HepG2 (cell line): ENCODE data around the gene LRRC25. TPM values are rescaled to one million over a fixed set of nuclear protein-coding genes. Genes with fewer than 3 reads are reported as not detected.

Source experiments
- ARHGAP35 ChIP-seq: sonication (generic); formaldehyde crosslinking; IDR thresholded peaks from 2 replicates; pipeline ENCODE4 v1.9.0; 2022; ENCODE audit warnings: mild to moderate bottlenecking, inconsistent platforms, moderate library complexity, missing genetic modification reagents, borderline replicate concordance
- GABPB1 ChIP-seq: IDR thresholded peaks from 2 replicates; pipeline ENCODE4 v1.6.1; 2016; ENCODE audit warnings: mild to moderate bottlenecking, missing genetic modification reagents, moderate library complexity, missing compliant biosample characterization
- HES4 ChIP-seq: sonication (generic); formaldehyde crosslinking; IDR thresholded peaks from 2 replicates; pipeline ENCODE4 v1.9.0; 2021; ENCODE audit warnings: mild to moderate bottlenecking, missing genetic modification reagents, borderline replicate concordance
- HMGA1 ChIP-seq: sonication (generic); formaldehyde crosslinking; conservative IDR thresholded peaks from 2 replicates; pipeline ENCODE4 v1.4.0; 2020; ENCODE audit warnings: missing genetic modification reagents
- MLX ChIP-seq: IDR thresholded peaks from 2 replicates; pipeline ENCODE4 v1.6.1; 2016
- NCOA5 ChIP-seq: sonication (generic); formaldehyde crosslinking; IDR thresholded peaks from 2 replicates; pipeline ENCODE4 v1.4.0; 2020; ENCODE audit warnings: missing genetic modification reagents
- NR2C2 ChIP-seq: sonication (generic); formaldehyde crosslinking; IDR thresholded peaks from 2 replicates; pipeline ENCODE4 v1.4.0; 2020; ENCODE audit warnings: missing genetic modification reagents, mild to moderate bottlenecking, moderate library complexity, borderline replicate concordance
- RFXANK ChIP-seq: IDR thresholded peaks from 2 replicates; pipeline ENCODE4 v1.6.1; 2016
- TFDP2 ChIP-seq: sonication (generic); formaldehyde crosslinking; IDR thresholded peaks from 2 replicates; pipeline ENCODE4 v1.4.0; 2020; ENCODE audit warnings: missing genetic modification reagents
- ZFP37 ChIP-seq: sonication (generic); formaldehyde crosslinking; IDR thresholded peaks from 2 replicates; pipeline ENCODE4 v1.4.0; 2020; ENCODE audit warnings: missing genetic modification reagents, borderline replicate concordance
- ZKSCAN5 ChIP-seq: sonication (generic); formaldehyde crosslinking; IDR thresholded peaks from 2 replicates; pipeline ENCODE4 v1.5.1; 2020; ENCODE audit warnings: mild to moderate bottlenecking, missing genetic modification reagents
- ZNF318 ChIP-seq: sonication (generic); formaldehyde crosslinking; IDR thresholded peaks from 2 replicates; pipeline ENCODE4 v1.4.0; 2020; ENCODE audit warnings: mild to moderate bottlenecking, missing genetic modification reagents
- ZNF605 ChIP-seq: sonication (generic); formaldehyde crosslinking; IDR thresholded peaks from 2 replicates; pipeline ENCODE4 v1.8.0; 2022; ENCODE audit warnings: mild to moderate bottlenecking, missing genetic modification reagents
- ZNF619 ChIP-seq: sonication (generic); formaldehyde crosslinking; IDR thresholded peaks from 2 replicates; pipeline ENCODE4 v1.4.0; 2020; ENCODE audit warnings: mild to moderate bottlenecking, missing genetic modification reagents
- ZNF691 ChIP-seq: sonication (generic); formaldehyde crosslinking; IDR thresholded peaks from 2 replicates; pipeline ENCODE4 v1.4.0; 2020; ENCODE audit warnings: missing genetic modification reagents, low read depth, mild to moderate bottlenecking, borderline replicate concordance
- polyA plus RNA-seq, 8 experiments: library from polyadenylated mRNA; depleted of rRNA in 3 of 8; stranded (reverse) in 7 of 8; unstranded in 1 of 8; fragments of >200 nt; fragmentation: Illumina TruSeq in 4 of 8; extraction: Trizol in 4 of 8; gene quantifications; 2 replicates each; pipeline versions ENCODE4 v1.2.1 to v1.2.3, GENCODE V29; 2011 to 2016; ENCODE audit warnings: low read depth in 4 of 8, missing spikeins in 1 of 8, mixed read lengths in 1 of 8; ENCODE audit not compliant: insufficient read depth in 1 of 8
- total RNA-seq, 5 experiments: library from RNA; depleted of rRNA; stranded (reverse); fragments of >200 nt; fragmentation: Illumina TruSeq; extraction: Trizol; gene quantifications; 2 replicates each; pipeline ENCODE4 v1.2.3, GENCODE V29; 2016; ENCODE audit warnings: low read depth in 1 of 5

The LRRC25 gene
- total and polyA plus RNA-seq, 2 of the 13 experiments (the other 11 are each of a cell fraction or from before 2014, with no cell fraction given) = 0.13 to 0.53 TPM

GRCh38 chr19:18390065-18390907 is 7.1 kb downstream of the LRRC25 start (continued):
- 0 out of 2 replicates have a peak, but pooled peaks have one; percentile 28 for TF ChIP-seq ZNF691 (CRISPR knock-in tag)
- TF ChIP-seq ZFP37 = peak; percentile 9
- TF ChIP-seq HMGA1 (CRISPR knock-in tag) = no peak
- TF ChIP-seq HES4 = no peak
- peak; percentile 76; the same call in 1 of the 2 replicates for TF ChIP-seq NCOA5 (CRISPR knock-in tag)
- TF ChIP-seq ZNF318 = 0 out of 2 replicates have a peak, but pooled peaks have one; percentile 30
- TF ChIP-seq MLX (CRISPR knock-in tag) = peak; percentile 11; the same call in 1 of the 2 replicates
- 0 out of 2 replicates have a peak, but pooled peaks have one; percentile 13 for TF ChIP-seq TFDP2 (CRISPR knock-in tag)
- TF ChIP-seq RFXANK (CRISPR knock-in tag) = no peak
- no peak for TF ChIP-seq NR2C2 (CRISPR knock-in tag)
- TF ChIP-seq GABPB1 (CRISPR knock-in tag) = no peak
- no peak for TF ChIP-seq ZKSCAN5 (CRISPR knock-in tag)
- no peak; the same call in 1 of the 2 replicates for TF ChIP-seq ZNF619
- TF ChIP-seq ZNF605 (CRISPR knock-in tag) = peak; percentile 56; the same call in 1 of the 2 replicates
- no peak for TF ChIP-seq ARHGAP35 (CRISPR knock-in tag)
